Spinal cord (tissue), 10 donors: ENCODE results near the gene GP1BA. TPM values are rescaled to one million over a fixed set of nuclear protein-coding genes. Genes with fewer than 3 reads are reported as not detected.
"Not testable (repeated sequence)": the region's sequence is repeated elsewhere in the genome, so short reads cannot be mapped to it uniquely, and the experiment has no call there.

ENCODE experiments used
- DNase-seq, 6 donors: peaks; one replicate each; pipeline versions ENCODE4 v3.0.0 to v3.0.0-alpha.2; 2013 to 2015; ENCODE audit warnings: low spot score in 6 of 6, low read depth in 4 of 6
- H3K27ac ChIP-seq: one replicate; pipeline ENCODE4 v1.5.1; 2013; ENCODE audit warnings: low read depth, low read length, control low read depth
- H3K27me3 ChIP-seq: one replicate; pipeline ENCODE4 v1.6.1; 2013; ENCODE audit warnings: low read length; ENCODE audit not compliant: control insufficient read depth, insufficient read depth
- H3K36me3 ChIP-seq: one replicate; pipeline ENCODE4 v1.6.1; 2013; ENCODE audit warnings: low read length; ENCODE audit not compliant: control insufficient read depth, insufficient read depth
- H3K4me1 ChIP-seq: one replicate; pipeline ENCODE4 v1.6.1; 2013; ENCODE audit warnings: low read length; ENCODE audit not compliant: control insufficient read depth, insufficient read depth
- H3K4me3 ChIP-seq: one replicate; pipeline ENCODE4 v1.5.1; 2013; ENCODE audit warnings: low read depth, low read length, control low read depth
- H3K9me3 ChIP-seq: one replicate; pipeline ENCODE4 v1.6.1; 2013; ENCODE audit warnings: low read length; ENCODE audit not compliant: control insufficient read depth, insufficient read depth
- WGBS: methylation state at CpG from one replicate; pipeline ENCODE4 v1.1.5; 2013; ENCODE audit warnings: missing lambda C conversion rate; ENCODE audit not compliant: insufficient coverage; 5-methylcytosine and 5-hydroxymethylcytosine counted together
- polyA plus RNA-seq, 2 donors: library from polyadenylated mRNA; unstranded; fragments of 120-200 nt; gene quantifications; one replicate each; pipeline ENCODE4 v1.2.1, GENCODE V29; 2013; ENCODE audit not compliant: insufficient read length in 2 of 2
- total RNA-seq, 2 donors: library from RNA; depleted of rRNA in 1 of 2; stranded (reverse); fragments of 120-200 nt in 1 of 2; fragments of >200 nt in 1 of 2; gene quantifications; one replicate each; pipeline versions ENCODE4 v1.2.3 to v1.2.4, GENCODE V29; 2013 to 2014
- donor health status: healthy.

GP1BA gene
- total and polyA plus RNA-seq, 4 donors: 0.06 to 1.6 (median 0.57) TPM; not detected in 1

- H3K9me3 ChIP-seq: no peaks in the 10 kb centered on the region
- peaks cover 52% of the 10 kb centered on the region for H3K4me1 ChIP-seq
- DNase-seq: no peak
- peak overlapping the region; percentile 5 for H3K4me3 ChIP-seq
- H3K27me3 ChIP-seq: peaks cover 41% of the 10 kb centered on the region
- no peak overlapping the region for H3K27ac ChIP-seq
- peaks cover 48% of the 10 kb centered on the region for H3K36me3 ChIP-seq
- 41% methylated on average over 37 of the region's 37 CpGs for WGBS
Observed at GRCh38 chr17:4901108-4901647, 30.9 kb upstream of the GP1BA start.

- peak in 2 of 6 donors; percentile 39 to 41 for DNase-seq
- Histone ChIP-seq H3K27me3 (peaks cover 41% of the 10 kb centered on the region), H3K9me3 (no peaks in the 10 kb centered on the region), H3K4me3 (no peak overlapping the region), H3K36me3 (peaks cover 42% of the 10 kb centered on the region), H3K4me1 (peaks cover 52% of the 10 kb centered on the region), H3K27ac (no peak overlapping the region)
- WGBS: 48% methylated on average over 39 of the region's 48 CpGs
Observed at GRCh38 chr17:4901648-4902344, 30.3 kb upstream of the GP1BA start.

- no peak for DNase-seq
- H3K4me3 ChIP-seq: no peak overlapping the region
- no peaks in the 10 kb centered on the region for H3K9me3 ChIP-seq
- peaks cover 34% of the 10 kb centered on the region for H3K36me3 ChIP-seq
- 76% methylated on average over 4 of the region's 8 CpGs for WGBS
- H3K27ac ChIP-seq: no peak overlapping the region
- peaks cover 41% of the 10 kb centered on the region for H3K27me3 ChIP-seq
- peaks cover 52% of the 10 kb centered on the region for H3K4me1 ChIP-seq
Observed at GRCh38 chr17:4902540-4902939, 29.5 kb upstream of the GP1BA start.

- Histone ChIP-seq H3K27ac (no peak within 1 kb of the TSS), H3K36me3 (peaks cover 28% of the 10 kb centered on the region), H3K4me3 (no peak within 1 kb of the TSS), H3K27me3 (peaks cover 40% of the 10 kb centered on the region), H3K4me1 (peaks cover 54% of the 10 kb centered on the region), H3K9me3 (no peaks in the 10 kb centered on the region)
- peak in 5 of 6 donors; percentile 64 to 96 (median 71) for DNase-seq
- WGBS: 32% methylated on average over 7 of the region's 10 CpGs
Observed at GRCh38 chr17:4903051-4903818, 28.8 kb upstream of the GP1BA start, which contains the start of gene CHRNE. Gene CHRNE (minus strand): TSS chr17:4903098. CDS start chr17:4903063, 35 bp downstream.

- not testable (repeated sequence) for H3K4me3 ChIP-seq, H3K27me3 ChIP-seq, H3K36me3 ChIP-seq, DNase-seq, H3K9me3 ChIP-seq, H3K27ac ChIP-seq
- peaks cover 34% of the 10 kb centered on the region for H3K4me1 ChIP-seq
Observed at GRCh38 chr17:4906642-4907041, 25.4 kb upstream of the GP1BA start.

GRCh38 chr17:4908301-4908700 is 23.8 kb upstream of the GP1BA start:
- no peak overlapping the region for H3K27ac ChIP-seq
- H3K27me3 ChIP-seq: peaks cover 2% of the 10 kb centered on the region
- DNase-seq: peak in 2 of 6 donors; percentile 27 to 36
- H3K36me3 ChIP-seq: no peaks in the 10 kb centered on the region
- WGBS: 31% methylated on average over 9 of the region's 10 CpGs
- H3K4me1 ChIP-seq: peaks cover 18% of the 10 kb centered on the region
- no peak overlapping the region for H3K4me3 ChIP-seq
- no peaks in the 10 kb centered on the region for H3K9me3 ChIP-seq

- Histone ChIP-seq H3K4me1 (peaks cover 16% of the 10 kb centered on the region), H3K27ac (peak overlapping the region; percentile 16), H3K9me3 (no peaks in the 10 kb centered on the region), H3K36me3 (no peaks in the 10 kb centered on the region), H3K27me3 (peaks cover 2% of the 10 kb centered on the region), H3K4me3 (no peak overlapping the region)
- 29% methylated on average over 12 of the region's 20 CpGs for WGBS
- peak in 4 of 6 donors; percentile 40 to 86 (median 69) for DNase-seq
Observed at GRCh38 chr17:4908711-4909496, 23.2 kb upstream of the GP1BA start.

- H3K4me1 ChIP-seq: peaks cover 8% of the 10 kb centered on the region
- no peaks in the 10 kb centered on the region for H3K9me3 ChIP-seq
- H3K4me3 ChIP-seq: no peak overlapping the region
- no peaks in the 10 kb centered on the region for H3K27me3 ChIP-seq
- WGBS: no CpG with 5 or more reads among the region's 1 CpG
- DNase-seq: no peak
- H3K36me3 ChIP-seq: no peaks in the 10 kb centered on the region
- H3K27ac ChIP-seq: no peak overlapping the region
Observed at GRCh38 chr17:4913994-4914393, 18.1 kb upstream of the GP1BA start.

GRCh38 chr17:4914551-4914950 is 17.5 kb upstream of the GP1BA start:
- H3K36me3 ChIP-seq, H3K9me3 ChIP-seq, H3K27ac ChIP-seq, H3K27me3 ChIP-seq, H3K4me1 ChIP-seq, DNase-seq, H3K4me3 ChIP-seq: not testable (repeated sequence)
- 97% methylated on average over 3 of the region's 4 CpGs for WGBS
